HG03196 (cell line): Measurements from ENCODE around the gene DCDC2.
"Not testable (repeated sequence)": the region's sequence is repeated elsewhere in the genome, so short reads cannot be mapped to it uniquely, and the experiment has no call there.

Experiments
- ATAC-seq: cut with Tn5 transposase; IDR thresholded peaks from one replicate; pipeline ENCODE4 v1.9.1; 2021; ENCODE audit not compliant: unreplicated experiment

DCDC2 gene

GRCh38 chr6:24329022-24329421 lies 28.8 kb downstream of the DCDC2 start:
- ATAC-seq = no peak

GRCh38 chr6:24327756-24328155 lies 30.1 kb downstream of the DCDC2 start:
- ATAC-seq = no peak

GRCh38 chr6:24325978-24326377 lies 31.9 kb downstream of the DCDC2 start:
- ATAC-seq = no peak

DNA sequence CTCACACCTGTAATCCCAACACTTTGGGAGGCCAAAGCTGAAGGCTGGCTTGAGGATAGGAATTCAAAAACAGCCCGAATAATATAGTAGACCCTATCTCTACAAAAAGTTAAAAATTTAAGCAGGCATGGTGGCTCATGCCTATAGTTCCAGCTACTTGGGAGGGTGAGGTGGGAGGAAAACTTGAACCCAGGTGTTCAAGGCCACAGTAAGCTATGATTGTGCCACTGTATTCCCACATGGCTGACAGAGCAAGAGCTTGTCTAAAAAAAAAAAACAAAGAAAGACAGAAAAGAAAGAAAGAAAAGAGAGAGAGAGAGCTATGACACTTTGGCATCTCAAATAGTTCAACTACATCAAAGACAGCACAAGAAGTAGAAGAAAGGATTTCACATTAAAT lies 33.2 kb downstream of the DCDC2 start:
- ATAC-seq = no peak

DNA sequence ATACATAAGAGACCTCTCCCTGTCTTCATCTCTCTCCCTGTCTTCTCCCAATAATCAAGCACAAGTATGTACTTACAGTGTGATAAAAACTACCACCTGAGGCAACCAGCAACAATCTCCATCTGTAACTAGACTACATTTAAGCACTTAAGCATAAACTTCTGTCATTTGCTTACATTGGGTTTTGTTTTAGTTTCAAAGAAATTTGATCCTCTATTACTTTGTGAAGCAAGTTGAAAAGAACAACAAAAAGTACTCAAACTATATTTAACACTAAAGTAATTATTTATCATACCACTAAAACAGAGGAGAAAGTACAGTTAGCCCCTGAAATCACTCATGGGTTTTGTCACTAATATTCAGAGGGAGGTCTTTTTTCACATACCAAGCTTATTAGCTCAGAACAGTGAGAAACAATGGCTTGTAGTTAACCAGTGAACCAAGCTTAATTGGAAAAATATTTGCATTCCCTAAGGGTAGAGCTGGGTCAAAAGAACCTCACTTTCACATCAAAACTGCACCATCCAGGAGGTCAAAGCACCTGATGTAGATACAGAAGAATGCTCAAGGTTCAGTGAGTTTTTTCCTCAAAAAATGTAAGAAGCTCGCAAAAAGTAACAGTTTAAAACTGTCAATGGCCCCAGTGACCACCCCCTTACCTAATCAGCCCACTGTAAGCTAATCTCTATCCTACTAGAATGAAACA lies 34.1 kb downstream of the DCDC2 start:
- ATAC-seq = no peak

DNA sequence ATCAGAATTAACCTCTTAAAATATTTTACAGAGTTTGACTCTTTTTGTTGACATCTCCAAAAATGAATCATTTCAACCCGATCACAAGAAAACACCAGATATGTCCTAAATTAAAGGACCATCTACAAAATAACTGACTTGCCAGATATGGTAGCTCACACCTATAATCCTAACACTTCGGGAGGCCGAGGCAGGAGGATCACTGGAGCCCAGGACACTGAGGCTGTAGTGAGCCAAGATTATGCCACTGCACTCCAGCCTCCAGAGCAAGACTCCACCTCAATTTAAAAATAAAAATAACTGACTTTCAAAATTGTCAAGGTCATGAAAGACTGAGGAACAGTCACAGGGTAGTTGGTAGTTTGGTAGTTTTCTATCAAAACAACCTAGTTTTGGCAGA lies 34.9 kb downstream of the DCDC2 start:
- no peak for ATAC-seq

GRCh38 chr6:24322446-24322845 lies 35.4 kb downstream of the DCDC2 start:
- ATAC-seq = not testable (repeated sequence)

DNA sequence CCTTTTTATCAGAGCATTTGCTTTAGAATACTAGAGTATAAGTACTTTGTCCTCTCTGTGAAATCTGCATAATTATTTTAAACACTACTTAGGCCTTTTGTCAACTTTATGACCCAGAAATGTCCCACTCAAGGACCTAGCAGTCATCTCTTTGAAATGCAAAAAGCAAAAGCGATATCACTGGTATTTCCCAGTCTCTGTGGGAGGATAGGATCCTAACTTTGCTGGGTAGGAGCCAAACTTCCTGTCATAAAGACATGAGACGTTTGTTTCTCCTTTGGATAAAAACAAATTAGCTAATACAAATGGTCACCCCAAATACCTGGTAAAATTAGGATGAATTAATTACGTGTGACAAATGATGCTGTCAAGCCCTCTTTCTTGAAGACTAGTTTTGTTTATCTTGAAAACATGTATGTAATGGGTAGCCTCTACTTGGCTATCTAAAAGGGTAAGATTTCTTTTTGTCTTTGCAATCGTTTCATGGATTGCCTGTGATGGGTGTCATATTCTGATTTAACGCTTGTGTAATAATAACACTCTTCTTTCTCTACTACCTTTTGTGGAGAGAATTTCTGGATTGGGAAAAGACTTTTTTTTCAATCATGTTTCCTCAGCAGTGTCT lies 36.2 kb downstream of the DCDC2 start:
- ATAC-seq = no peak

DNA sequence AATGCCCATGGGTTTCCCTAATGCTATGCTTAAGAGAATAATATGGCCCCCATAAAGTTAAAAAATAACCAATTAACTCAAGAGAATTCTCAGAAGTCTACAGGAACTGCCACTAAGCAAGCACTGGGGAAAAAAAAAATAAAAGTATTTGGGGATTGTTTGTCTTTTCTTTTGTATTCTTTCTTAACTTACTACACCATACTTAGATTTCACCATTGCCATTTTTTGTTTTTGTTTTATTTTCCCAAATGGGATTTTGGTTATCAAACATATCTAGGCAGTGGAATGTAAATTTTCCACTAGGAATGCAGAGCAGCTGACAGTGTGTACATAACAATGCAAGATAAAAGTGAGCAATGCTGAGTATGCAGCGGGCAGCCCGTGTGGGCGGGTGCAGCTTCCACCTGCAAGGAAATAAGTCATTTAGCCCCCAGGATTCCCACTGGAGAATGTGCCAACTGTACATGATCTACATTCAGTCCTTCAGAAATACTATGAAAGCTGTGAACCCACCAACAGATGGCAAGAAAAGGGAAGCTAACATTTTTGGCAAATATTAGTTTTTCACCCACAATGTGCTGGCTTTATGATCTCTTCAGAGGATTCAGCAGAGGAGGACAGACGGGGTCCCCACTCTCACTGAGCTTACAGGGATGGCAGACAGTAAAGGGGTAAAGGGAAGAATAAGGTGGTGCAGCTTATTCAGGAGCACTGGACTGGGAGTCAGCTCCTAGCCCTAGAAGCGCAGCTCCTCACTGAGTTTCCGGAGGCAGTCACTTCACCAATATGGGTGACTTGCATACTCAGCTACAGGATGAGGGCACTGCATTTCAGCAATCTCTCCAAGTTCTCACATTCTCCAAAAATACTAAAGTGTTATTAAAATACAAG lies 44.4 kb downstream of the DCDC2 start:
- no peak for ATAC-seq

GRCh38 chr6:24311775-24312174 lies 46.1 kb downstream of the DCDC2 start:
- not testable (repeated sequence) for ATAC-seq

DNA sequence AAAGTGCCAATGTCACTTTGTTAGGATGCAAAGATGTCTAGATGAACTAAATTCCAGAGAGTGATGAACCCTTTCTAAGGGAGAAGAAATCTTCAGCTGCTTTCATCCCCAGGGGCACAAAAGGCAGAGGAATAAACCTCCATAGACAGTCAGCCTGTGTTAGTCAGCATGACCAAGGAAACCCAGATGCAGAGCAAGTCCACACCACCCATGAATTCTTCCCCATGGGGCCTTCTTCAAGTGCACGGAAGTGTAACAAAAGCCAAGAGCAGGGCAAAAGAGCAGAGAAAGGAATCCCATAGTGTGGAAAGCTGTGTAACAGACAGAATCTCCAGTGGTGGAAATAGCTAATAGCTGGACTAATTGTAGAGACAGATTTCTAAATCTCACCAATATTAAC lies 50.0 kb downstream of the DCDC2 start:
- ATAC-seq = no peak

DNA sequence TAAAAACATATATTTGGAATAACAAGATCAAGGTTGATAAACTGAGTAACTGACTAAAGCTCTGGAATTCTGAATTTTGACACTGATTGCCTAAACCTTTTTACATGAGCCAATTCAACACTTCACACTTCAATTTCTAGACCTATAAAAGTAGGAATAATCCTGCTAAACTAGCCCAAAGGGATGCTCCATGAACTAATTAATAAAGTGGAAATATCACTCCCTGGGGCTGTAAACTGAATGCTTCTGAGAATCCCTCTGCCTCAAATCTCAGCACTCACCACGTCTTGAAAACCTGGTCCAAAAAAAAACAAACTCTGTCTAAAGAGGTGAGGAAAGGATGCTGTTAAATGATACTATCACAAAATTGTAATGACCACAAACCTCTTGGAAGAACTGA lies 50.9 kb downstream of the DCDC2 start:
- no peak for ATAC-seq

- no peak for ATAC-seq
These were observed 51.8 kb downstream of the DCDC2 start for GRCh38 chr6:24306038-24306437.

- no peak for ATAC-seq
These were observed 60.9 kb downstream of the DCDC2 start for GRCh38 chr6:24296944-24297343.

DNA sequence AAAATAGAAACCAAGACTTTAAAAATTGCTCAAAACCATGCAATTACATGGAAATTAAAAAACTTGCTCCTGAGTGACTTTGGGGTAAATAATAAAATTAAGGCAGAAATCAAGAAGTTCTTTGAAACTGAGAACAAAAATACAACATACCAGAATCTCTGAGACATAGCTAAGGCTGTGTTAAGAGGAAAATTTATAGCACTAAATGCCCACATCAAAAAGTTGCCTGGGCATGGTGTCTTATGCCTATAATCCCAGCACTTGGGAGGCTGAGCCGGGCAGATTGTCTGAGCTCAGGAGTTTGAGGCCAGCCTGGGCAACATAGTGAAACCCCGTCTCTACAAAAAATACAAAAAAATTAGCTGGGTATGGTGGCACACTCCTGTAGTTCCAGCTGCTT lies 64.0 kb downstream of the DCDC2 start:
- ATAC-seq = not testable (repeated sequence)

- no peak for ATAC-seq
These were observed 70.6 kb downstream of the DCDC2 start for GRCh38 chr6:24287239-24287638.

DNA sequence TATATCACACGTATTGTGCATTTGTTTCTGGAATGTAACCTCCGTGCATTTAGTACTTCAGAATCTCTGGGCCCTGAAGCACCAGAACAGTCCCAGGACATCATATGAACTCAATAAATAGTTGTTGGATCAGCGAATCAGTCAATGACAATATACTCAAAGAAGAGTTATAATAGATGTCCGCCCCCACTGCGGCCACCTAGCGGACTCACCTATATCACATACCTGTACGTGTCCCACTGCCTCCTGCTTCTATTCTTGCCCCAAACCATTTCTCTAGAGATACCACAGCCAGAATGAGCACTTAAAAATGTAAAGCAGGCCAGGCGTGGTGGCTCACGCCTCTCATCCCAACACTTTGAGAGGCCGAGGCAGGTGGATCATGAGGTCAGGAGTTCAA lies 73.9 kb downstream of the DCDC2 start:
- ATAC-seq = no peak

DNA sequence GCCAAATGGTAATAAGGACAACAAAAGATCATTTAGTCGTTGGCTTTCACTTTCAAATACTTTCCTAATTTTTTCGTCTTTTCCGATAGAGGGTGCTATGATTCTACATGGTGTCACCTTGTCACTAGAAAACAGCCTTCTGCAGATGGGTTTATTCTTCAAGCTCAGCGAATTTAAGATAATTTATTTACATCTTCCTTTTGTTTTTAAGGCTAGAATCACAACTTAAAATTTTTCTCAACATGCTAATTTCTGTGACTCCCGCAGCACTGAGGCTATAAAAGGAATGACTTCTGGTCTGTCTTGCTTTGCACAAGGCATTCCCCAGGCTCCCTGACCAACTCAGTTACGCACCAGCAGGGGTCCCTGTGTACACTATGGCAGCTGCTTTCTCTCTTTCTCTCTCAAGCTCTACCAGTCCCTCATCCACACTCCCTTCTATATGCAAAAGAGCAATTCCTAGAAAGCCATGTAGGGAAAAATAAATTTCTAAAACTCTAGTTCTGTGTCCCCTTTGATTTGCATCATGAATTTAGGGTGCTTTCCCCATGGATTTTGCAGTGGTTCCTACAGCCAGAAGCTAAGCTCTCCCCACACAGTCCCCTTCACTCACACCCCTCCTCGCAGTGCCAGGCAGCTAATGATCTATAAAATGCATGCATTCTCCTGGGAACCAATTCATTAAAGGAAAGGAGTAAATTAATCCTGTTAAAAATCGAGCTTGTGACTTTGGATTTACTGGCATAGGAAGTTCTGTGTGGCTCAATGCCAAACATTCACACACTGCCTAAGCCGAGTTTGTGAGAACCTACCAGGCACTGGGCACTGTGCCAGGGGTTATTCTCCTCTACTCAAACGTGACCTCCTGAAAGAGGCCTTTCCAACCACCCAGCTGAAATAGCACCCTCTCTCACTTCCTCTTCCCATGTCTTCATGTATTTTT lies 74.5 kb downstream of the DCDC2 start:
- ATAC-seq = peak; percentile 77

DNA sequence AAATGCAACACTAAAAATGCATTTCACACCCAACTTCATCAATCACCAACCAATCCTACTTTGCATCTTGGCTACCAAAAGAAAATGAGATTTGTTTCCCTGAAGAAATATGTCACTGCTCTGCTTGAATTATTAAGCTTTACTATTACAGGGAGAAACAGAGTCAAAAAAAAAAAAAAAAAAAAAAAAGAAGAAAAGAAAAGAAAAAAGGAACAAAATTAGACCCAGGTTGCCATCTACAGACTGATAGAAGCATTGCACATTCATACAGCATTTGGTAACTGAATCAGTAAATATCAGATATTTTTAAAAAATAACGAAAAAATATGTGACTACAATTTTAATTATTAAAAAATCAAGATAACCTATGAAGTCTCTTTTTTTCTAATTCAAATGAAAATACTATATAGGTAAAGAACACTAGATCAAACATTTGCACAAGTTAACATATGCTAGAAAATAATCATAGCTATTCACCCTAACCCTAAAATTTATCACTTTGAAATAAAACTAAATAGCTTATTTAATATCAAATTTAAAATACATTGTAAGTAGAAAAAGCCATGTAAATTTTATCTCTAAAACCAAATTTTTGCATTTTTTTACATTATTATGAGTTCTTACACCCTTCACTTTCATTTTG lies 83.3 kb downstream of the DCDC2 start:
- no peak for ATAC-seq
